HG03469 (cell line): ENCODE results near the gene NUMA1.

Source experiments
- ATAC-seq: cut with Tn5 transposase; IDR thresholded peaks from one replicate; pipeline ENCODE4 v1.9.1; 2021; ENCODE audit warnings: mild to moderate bottlenecking, moderate library complexity, moderate number of reproducible peaks; ENCODE audit not compliant: unreplicated experiment

Gene NUMA1

GRCh38 chr11:72024069-72024754, 56.1 kb downstream of the NUMA1 start:
- ATAC-seq, result no peak

- ATAC-seq, result no peak
Observed at GRCh38 chr11:72023335-72023734, 57.0 kb downstream of the NUMA1 start.

DNA sequence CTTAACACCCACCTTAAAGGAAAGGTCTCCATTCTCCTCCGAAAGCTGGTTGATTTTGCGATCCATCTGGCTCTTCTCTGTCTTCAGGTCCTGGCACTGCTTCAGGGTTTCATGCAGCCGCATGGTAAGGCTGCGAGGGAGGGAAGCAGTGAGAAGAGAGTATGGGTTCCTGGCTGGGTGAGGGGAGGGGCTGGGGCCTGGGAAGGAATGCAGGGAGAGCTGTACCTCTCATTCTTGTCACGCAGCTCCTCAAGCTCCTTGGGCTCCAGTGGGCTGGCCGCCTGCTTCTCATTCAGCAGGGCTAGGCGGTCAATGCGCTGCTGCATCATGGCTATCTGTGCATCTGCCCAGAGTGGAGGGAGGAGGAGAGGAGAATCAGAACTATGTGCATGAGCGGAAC, 62.2 kb downstream of the NUMA1 start:
- ATAC-seq, result no peak

DNA sequence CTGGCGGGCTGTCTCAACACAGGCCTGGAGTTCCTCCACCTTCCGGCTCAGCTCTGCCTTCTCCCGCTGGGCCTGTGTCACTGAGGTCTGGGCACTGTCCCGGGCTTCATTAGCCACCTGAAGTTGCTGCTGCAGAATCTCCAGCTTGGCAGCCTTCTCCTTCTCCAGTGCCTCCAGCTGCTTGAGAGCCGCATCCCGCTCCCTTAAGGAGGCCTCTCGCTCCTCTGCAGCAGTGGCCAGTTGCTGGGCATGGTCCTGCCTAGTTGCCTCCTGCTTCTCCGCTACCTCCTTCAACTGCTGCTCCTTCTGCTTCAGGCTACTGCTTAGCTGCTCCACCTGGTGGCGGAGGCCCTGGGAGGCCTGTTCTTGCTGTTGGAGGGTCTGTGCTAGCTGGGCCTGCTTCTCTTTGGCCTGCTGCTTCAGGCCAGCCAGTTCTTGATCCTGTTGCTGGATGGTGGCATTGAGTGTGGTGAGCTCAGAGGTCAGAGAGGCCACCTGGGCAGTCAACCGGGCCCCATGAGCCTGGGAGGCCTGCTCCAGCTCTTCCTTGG, 64.8 kb downstream of the NUMA1 start:
- ATAC-seq, result no peak

DNA sequence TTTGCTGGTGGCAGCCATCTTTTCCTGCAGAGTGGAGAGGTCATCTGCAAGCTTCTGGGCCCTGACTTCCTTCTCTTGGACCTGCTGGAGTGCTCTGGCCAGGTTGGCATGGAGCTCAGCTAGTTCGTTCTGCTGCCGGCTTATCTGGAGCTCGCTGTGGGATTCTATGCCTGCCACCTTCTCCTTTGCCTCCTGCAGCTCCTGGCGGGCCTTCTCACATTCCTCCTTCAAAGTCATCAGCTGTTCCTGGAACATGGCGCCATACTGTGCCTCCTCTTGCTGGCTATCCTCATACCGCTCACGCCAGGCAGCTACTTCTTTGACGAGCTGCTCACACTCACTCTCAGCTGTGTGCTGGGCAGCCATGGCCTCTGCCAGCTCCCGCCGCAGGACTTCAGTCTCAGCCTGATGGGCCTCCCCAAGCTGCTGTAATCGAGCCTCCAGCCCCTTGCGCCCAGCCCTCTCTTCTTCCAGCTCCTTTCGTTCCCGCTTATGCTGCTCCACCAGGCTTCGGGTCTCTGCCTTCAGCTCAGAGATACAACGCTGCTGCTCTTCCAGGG, 65.5 kb downstream of the NUMA1 start:
- ATAC-seq, result no peak

- no peak for ATAC-seq
Observed at GRCh38 chr11:72013765-72014711, 66.3 kb downstream of the NUMA1 start.

- no peak for ATAC-seq
Observed at GRCh38 chr11:72012897-72013721, 67.2 kb downstream of the NUMA1 start.

DNA sequence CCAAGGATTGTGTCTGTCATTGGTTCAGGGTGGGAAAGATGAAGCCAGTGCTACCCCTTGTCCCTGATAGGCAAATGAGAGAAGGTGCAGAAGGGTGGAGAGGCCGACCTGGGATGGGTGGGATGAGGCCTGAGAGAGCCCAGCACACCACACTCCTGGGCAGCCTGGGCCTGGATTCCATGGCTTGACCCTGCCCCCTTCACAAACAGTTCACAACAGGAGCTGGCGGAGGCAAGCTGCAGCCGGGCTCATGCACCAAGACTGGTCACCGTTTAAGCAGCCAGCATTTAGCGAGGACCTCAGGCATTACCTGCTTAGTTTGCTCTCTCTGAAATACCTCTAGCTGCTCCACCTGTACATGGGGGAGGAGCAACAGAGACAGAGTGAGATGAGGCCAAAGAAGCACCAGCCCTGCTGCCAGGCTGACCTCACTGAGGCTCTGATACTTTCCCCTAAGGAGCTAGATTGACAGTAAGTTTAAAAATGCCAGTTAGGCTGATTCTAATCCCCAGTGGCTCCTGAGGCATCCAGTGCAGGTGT, 68.2 kb downstream of the NUMA1 start:
- ATAC-seq, result no peak

DNA sequence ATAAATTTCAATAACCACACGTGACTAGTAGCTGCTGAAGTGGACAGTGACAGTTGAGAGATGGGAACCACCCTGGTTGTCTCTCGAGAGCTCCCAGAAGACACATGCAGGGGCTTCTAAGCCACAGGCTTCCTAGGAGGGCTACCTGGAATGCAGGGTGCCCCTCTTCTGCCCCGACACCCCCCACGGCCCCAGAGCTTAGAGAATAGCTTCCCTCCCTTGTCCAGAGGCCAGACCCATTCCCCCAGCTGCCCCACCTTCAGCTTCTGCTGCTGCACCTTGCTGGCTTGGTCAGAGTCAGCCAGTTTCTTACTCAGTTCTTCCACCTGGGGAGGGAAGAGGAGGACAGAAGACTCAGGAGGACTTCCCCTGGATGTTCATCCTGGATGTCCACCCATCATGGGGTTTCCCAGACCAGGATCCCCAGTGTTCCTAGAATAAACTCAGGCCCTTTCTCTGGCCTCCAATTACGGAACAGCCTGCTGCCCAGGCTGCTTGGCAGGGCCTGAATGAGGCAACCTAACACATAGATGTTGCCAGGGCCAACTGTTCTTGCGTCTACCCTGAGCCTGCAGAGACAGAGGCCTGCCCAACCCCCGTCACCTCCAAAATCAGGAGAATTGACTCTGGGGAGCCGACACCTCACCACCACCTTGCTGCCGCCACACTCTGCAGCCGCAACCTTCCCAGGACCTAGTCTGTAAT, 69.7 kb downstream of the NUMA1 start:
- ATAC-seq, result no peak

DNA sequence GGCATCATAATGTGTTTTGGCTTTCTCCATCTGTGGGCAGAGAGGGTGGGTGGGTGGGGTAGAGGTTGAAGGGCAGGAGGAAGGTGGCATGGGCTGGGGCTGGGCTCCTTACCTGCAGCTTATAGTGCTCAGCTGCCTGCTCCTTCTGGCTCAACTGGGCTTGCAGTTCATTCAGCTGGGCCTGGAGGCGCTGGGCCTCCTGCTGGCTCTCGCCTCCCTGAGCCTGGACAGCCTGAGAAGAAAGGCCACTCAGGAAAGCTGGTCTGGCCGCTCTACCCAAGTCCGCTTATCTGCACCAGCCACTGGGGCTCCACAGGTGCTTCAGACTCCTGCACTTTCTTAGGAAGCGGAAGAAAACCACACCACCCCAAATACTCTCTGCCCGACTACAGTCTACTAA, 71.2 kb downstream of the NUMA1 start:
- no peak for ATAC-seq

DNA sequence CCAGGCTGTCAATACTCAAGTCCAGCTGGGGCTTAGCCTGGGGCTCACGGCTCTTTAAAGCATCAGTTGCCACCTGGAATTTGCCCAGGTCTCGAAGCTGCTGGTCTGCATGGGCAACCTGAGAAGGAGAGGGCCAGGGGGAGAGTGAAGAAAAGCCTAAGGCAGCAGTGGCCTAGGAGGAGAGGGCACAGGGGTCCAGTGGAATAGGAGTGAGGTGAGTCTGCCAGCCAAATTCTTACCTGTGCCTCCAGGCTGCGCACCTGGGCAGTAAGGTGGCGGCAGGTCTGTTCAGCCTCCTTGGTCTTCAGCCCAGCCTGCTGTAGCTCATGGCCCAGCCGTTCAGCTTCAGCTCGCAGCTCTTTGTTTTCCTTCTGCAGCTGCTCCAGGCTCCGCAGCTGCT, 71.6 kb downstream of the NUMA1 start:
- ATAC-seq, result no peak

DNA sequence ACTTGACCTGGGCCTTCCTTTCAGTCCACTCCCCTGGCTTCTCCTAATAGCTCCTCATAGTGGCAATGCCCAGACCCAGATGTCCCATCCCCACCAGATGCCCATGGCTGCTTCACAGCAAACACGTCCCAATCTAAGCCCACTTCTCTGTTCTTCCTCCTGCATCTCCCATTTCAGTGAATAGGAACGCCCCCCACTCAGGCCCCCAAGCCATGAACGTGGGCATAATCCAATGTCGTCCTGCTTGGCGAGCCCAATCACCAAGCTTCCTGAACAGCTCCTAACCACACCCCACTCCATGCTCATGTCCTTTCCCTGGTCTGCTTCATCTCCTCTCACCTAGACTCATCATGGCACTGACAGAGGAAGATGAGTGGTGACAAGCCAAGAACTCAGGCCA, 72.8 kb downstream of the NUMA1 start:
- no peak for ATAC-seq

DNA sequence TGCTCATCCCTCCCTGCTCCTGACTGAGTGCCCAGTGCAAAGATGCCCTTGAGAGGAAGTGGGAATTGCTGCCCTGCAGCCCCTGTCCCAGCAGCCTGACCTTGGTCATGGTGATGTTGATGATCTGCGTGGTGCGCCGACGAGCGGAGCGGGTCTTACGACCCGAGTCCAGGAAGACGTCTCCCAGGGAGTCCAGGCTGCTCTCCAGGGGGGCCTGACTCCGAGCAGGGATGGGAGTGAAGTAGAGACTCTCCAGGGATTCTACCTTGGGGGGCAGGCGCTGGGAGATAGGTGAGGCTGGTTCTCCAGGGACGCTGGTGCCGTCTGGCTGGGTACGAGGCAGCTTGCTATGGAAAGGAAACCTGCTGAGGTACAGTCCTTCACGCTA, 73.3 kb downstream of the NUMA1 start:
- no peak for ATAC-seq

DNA sequence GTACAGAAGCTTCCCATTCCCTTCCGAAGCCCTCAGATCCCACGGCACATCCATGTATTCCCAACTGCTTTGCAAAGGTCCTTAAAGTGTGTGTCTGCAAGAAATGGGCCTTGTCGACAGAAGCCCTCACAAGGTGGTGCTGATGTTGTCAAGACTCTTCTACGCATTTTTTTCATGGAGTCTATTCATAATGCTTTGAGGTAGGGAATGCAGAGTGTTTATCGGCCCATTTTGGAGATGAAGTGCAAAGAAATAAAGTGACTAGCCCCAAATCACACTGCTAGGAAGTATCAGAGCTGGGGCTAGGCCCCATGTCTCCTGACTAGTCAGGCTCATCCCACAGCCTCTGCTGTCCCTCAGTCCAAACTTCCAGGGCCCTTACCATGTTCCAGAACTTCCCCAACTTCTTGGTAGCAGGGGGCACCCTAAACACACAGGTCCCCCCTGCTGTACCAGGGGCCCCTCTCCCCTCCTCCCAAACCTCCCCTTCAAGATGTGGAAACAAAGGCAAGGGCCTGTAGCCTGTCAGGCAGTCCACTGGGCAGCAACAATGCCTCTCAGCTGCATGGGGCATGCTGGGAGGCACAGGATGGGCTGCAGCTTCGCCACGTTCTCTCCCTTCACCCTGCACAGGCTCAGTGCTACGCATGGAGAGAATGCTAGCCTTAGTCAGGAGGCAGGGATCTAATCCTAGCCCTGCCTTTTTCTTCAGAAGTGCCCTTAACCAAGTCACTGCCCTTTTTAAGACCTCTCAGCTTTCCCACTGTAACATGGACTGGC, 73.8 kb downstream of the NUMA1 start:
- ATAC-seq, result no peak

DNA sequence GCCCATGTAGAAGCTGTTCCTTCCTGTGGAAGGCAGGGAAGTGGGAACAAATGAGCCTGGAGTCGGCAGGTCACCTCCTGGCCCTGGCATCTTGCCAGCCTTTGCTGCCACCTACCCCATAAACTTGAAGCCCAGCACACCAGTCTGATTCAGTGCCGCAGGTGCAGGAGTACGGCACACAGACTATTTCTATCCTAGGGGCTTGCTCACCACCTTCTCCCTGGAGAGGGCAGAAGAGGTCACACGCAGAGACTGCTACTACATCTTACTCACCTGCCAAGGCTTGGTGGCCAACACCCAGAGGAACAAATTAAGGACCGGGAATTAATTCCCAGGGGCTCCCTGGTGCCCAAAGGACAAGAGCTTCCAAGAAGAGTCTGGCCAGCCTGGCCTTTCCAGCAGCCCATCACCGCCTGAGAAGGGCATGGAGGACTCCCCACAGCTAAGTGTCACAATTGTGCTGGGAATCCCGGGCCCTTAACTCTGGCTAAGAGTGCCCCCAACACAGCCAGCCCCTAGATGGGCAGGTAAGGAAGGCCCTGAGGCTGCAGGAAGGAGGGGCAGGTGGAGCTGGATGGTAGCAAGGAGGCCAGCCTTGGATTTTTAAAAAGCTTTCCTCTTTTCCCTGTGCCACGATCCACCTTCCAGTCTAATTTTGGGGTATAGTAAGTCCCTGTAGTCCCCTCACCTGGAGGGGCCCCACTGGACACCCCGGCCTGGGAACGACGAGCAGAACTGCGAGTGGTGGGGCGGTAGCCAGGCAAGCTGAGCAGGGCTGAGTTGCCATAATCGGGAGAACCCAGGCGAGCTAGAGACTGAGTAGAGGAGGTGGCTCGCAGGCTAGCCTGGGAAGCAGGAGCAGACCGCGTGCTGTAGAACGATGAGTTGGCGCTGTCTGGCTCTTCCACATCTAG, 74.7 kb downstream of the NUMA1 start:
- no peak for ATAC-seq

- ATAC-seq, result no peak
Observed at GRCh38 chr11:72004515-72005346, 75.6 kb downstream of the NUMA1 start.

GRCh38 chr11:72003776-72004171, 76.6 kb downstream of the NUMA1 start:
- no peak for ATAC-seq
